ENCODE results near the gene ITGA2B. TPM values are rescaled to one million over a fixed set of nuclear protein-coding genes. Genes with fewer than 3 reads are reported as not detected.

ITGA2B gene
- total and polyA plus RNA-seq, 2 of the 8 experiments (the other 6 are each of a cell fraction or from before 2014, with no cell fraction given), result 6.9 to 12.3 TPM

DNA sequence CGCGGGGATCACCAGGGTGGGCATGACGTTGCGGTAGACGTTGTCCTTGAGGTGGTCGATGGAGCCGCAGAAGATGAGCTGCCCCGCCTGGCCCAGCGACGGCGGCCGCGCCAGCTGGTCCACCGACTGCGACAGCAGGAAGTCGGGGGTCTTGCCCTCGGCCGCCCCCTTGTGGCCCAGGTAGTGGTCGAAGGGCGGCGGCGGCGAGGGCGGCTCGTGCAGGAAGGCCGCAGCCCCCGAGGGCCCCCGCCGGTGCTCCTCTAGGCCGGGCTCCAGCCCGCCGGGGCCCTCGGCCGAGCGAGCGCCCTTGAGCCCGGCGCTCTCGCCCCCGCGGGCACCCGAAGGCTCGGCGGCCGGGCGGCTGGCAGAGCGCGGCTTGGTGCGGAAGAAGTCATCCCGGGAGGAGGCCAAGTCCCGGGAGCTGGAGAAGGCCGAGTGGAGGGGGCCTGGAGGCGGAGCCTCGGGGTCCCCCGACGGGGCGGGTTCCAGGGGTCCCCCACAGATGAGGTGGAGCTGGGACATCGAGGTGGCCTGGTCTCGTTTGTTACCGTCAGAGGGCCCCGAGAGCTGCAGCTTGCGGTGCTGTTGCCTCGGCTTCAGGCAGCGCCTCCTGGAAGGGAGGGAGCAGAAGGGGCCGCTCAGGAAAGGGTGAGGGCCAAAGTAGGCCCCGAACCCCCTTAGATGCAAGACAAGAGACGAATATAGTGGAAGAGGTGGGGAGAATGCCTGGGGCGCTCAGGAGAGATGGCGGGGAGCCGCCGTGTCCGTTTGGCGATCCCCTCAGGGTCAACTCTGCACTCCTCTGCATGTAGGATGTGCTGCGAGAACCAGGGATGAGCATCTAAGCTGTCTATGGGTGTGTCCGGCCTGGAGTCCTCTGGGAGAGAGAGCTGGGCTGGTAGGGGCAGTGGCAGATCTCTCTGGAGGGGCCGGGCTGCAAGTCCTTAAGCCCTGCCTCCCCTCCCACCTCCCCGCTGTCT lies 34.6 kb downstream of the ITGA2B start:
- Histone ChIP-seq H3K56ac (replicated peaks; ENCODE audit: insufficient read length, low read depth, low read length) (peak overlapping the region; percentile 73), H2AFZ (ENCODE audit: low read length) (no peak overlapping the region), H4K20me1 (replicated peaks in 1 of 2; ENCODE audit: control insufficient read depth in 1 of 2, insufficient read depth in 2 of 2, low read length in 2 of 2) (peaks cover 4 to 24% of the 10 kb centered on the region in 2 experiments), H2BK5ac (ENCODE audit: low read depth, low read length) (no peak overlapping the region), H3K36me3 (ENCODE audit: control insufficient read depth in 2 of 4, insufficient read depth in 4 of 4, low read length in 3 of 4) (peaks cover 2 to 6% (median 3%) of the 10 kb centered on the region in 4 experiments; a peak in 4 of 8 replicates), H3K27ac (ENCODE audit: low read depth, low read length) (no peak overlapping the region), H3K4me1 (replicated peaks in 1 of 4; ENCODE audit: control insufficient read depth in 3 of 4, insufficient read depth in 4 of 4, low read length in 3 of 4) (peaks cover 0 to 8% (median 4%) of the 10 kb centered on the region in 4 experiments; a peak in 4 of 7 replicates), H3K14ac (ENCODE audit: insufficient read length) (no peak overlapping the region), H3K4ac (replicated peaks; ENCODE audit: insufficient read length, low read depth, low read length) (peak overlapping the region; percentile 93), H4K8ac (ENCODE audit: extremely low read depth, insufficient read depth, low read length) (peak overlapping the region; percentile 89), H2AK5ac (ENCODE audit: low read depth, low read length) (no peak overlapping the region), H3K79me2 (ENCODE audit: control insufficient read depth in 1 of 2, insufficient read depth in 2 of 2, low read length in 2 of 2) (no peaks in the 10 kb centered on the region; a peak in 1 of 4 replicates), H2BK120ac (replicated peaks; ENCODE audit: low read depth, low read length) (no peak overlapping the region), H3K18ac (ENCODE audit: extremely low read depth, low read length) (no peak overlapping the region; the same call in 1 of the 2 replicates), H4K5ac (ENCODE audit: insufficient read length, low read depth, low read length) (no peak overlapping the region), H4K91ac (replicated peaks; ENCODE audit: insufficient read length, low read length) (no peak overlapping the region), H3K9ac (replicated peaks in 1 of 4; ENCODE audit: extremely low read depth in 1 of 4, low read depth in 3 of 4, low read length in 3 of 4) (peak overlapping the region in 1 of 4 experiments; percentile 53; a peak in 1 of 7 replicates), H3K27me3 (replicated peaks in 1 of 4; ENCODE audit: control insufficient read depth in 3 of 4, extremely low read depth in 1 of 4, insufficient read depth in 3 of 4, low read length in 3 of 4) (no peaks in the 10 kb centered on the region; a peak in 2 of 7 replicates), H3K9me3 (ENCODE audit: insufficient read depth in 2 of 2, low read depth in 1 of 2, low read length in 1 of 2) (no peaks in the 10 kb centered on the region), H2BK20ac (ENCODE audit: low read length) (no peak overlapping the region), H3K23me2 (ENCODE audit: low read depth, low read length) (peaks cover 8% of the 10 kb centered on the region; the same call in 1 of the 2 replicates), H3K4me2 (ENCODE audit: insufficient read depth in 1 of 2, low read depth in 2 of 2, low read length in 2 of 2) (peak overlapping the region; percentile 64 to 71), H3K4me3 (ENCODE audit: extremely low read depth in 1 of 4, insufficient read depth in 2 of 4, low read depth in 3 of 4, low read length in 4 of 4) (peak overlapping the region; percentile 26 to 68 (median 42); a peak in 6 of 8 replicates), H3K23ac (ENCODE audit: insufficient read length) (no peak overlapping the region), H3K79me1 (ENCODE audit: low read depth, low read length) (peaks cover 5% of the 10 kb centered on the region), H2BK15ac (ENCODE audit: low read length) (no peak overlapping the region; the same call in 1 of the 2 replicates), H2BK12ac (ENCODE audit: low read depth, low read length) (no peak overlapping the region)
- DNase-seq (ENCODE audit: low read depth in 1 of 2, low spot score in 2 of 2) (peak in 1 of 2 experiments; percentile 96), FAIRE-seq (no peak)
- WGBS, 2 experiments (ENCODE audit: extremely low coverage in 1 of 2, insufficient coverage in 1 of 2, insufficient read length in 1 of 2, insufficient replicate concordance in 2 of 2, low coverage in 1 of 2, low lambda C conversion rate in 2 of 2, missing lambda C conversion rate in 1 of 2), result 33% methylated on average over 61 of the region's 77 CpGs; no CpG with 5 or more reads in 1 of the 2 experiments
- POLR2A ChIA-PET (ENCODE audit: partially characterized antibody), result interaction anchor here (0.5 to 3.2 kb wide), 15 partner anchors 8 to 437 kb away, joined by 3 to 18 read pairs (median 5); partner anchors contain the start of genes FAM171A2 and GRN
- CTCF ChIA-PET (ENCODE audit: partially characterized antibody), result interaction anchor here (0.6 to 10.1 kb wide), 22 partner anchors 8 to 887 kb away, joined by 3 to 177 read pairs (median 4); partner anchors contain the start of genes ASB16, FAM171A2 and GRN
- peak in 1 of 2 experiments; percentile 83; a peak in 2 of 4 replicates for TF ChIP-seq SIN3A (conservative IDR thresholded peaks at IDR 0.05 in 1 of 2, IDR thresholded peaks at IDR 0.05 in 1 of 2; ENCODE audit: low read depth in 1 of 2, low read length in 2 of 2)
- no peak for TF ChIP-seq SUZ12 (IDR thresholded peaks at IDR 0.05; ENCODE audit: low read length)
- no peak for TF ChIP-seq BACH1 (IDR thresholded peaks at IDR 0.05; ENCODE audit: low read length)
- no peak for TF ChIP-seq GTF2F1 (IDR thresholded peaks at IDR 0.05; ENCODE audit: borderline replicate concordance, low read depth, low read length)
- no peak for TF ChIP-seq CTBP2 (IDR thresholded peaks at IDR 0.05; ENCODE audit: borderline replicate concordance, insufficient read depth, insufficient read length, low read length)
- TF ChIP-seq FOSL1 (IDR thresholded peaks at IDR 0.05; ENCODE audit: insufficient read depth, low read depth, low read length), result no peak
- TF ChIP-seq JUND (IDR thresholded peaks at IDR 0.05; ENCODE audit: low read length), result 0 out of 2 replicates have a peak, but pooled peaks have one; percentile 11
